HCT116 (cell line): ENCODE data around the gene FHIT.

ENCODE experiments used
- EZH2 ChIP-seq: fragments of 200-600 bp; sonication (generic); IDR thresholded peaks from 2 replicates; pipeline ENCODE4 v1.6.1; 2017; ENCODE audit warnings: antibody characterized with exemption, mixed run types
- EZH2phosphoT487 ChIP-seq: fragments of 200-600 bp; IDR thresholded peaks from 2 replicates; pipeline ENCODE4 v1.6.1; 2018; ENCODE audit warnings: antibody characterized with exemption, borderline replicate concordance
- POLR2AphosphoS5 ChIP-seq: IDR thresholded peaks from 2 replicates; pipeline ENCODE4 v1.6.1; 2011; ENCODE audit warnings: mild to moderate bottlenecking, low read depth, low read length, moderate library complexity
- TCF7L2 ChIP-seq: IDR thresholded peaks from 2 replicates; pipeline ENCODE4 v1.7.0; 2011; ENCODE audit warnings: borderline replicate concordance, inconsistent platforms; ENCODE audit not compliant: insufficient read depth, insufficient read length; ENCODE audit errors: extremely low read depth
- TF ChIP-seq, protein P1 (sequence below), 3 experiments: fragments of 200-600 bp in 1 of 3; sonication (generic) in 1 of 3; IDR thresholded peaks in 2 of 3; conservative IDR thresholded peaks in 1 of 3; 2 replicates each; pipeline ENCODE4 v1.5.1; 2012 to 2017; ENCODE audit warnings: low read depth in 2 of 3, low read length in 2 of 3, antibody characterized with exemption in 1 of 3, borderline replicate concordance in 1 of 3, control low read depth in 1 of 3, mild to moderate bottlenecking in 1 of 3, mixed read lengths in 1 of 3, mixed run types in 1 of 3, moderate library complexity in 1 of 3; ENCODE audit not compliant: insufficient read depth in 1 of 3

DNA sequence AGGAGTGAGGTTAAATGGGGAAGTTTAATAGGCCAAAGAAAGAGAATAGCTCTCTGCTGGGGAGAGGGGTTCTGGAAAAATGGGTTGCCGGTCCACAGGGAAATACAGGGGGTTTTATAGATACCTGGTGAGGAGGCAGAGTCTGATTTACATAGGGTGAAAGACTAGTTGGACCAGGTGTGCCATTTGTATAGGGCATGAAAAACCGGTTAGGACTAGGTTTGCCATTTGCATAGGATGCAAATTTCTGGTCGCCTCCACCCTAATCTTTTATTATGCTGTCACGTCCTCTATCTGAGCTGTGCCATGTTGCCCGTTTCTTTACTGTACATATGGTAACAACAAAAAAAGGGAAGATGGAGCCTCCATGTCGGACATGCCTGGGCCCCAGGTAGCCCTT is 960.1 kb downstream of the FHIT start:
- TF ChIP-seq EZH2phosphoT487 (no peak), POLR2AphosphoS5 (no peak), TCF7L2 (no peak), EZH2 (no peak)
- TF ChIP-seq, protein P1, sequence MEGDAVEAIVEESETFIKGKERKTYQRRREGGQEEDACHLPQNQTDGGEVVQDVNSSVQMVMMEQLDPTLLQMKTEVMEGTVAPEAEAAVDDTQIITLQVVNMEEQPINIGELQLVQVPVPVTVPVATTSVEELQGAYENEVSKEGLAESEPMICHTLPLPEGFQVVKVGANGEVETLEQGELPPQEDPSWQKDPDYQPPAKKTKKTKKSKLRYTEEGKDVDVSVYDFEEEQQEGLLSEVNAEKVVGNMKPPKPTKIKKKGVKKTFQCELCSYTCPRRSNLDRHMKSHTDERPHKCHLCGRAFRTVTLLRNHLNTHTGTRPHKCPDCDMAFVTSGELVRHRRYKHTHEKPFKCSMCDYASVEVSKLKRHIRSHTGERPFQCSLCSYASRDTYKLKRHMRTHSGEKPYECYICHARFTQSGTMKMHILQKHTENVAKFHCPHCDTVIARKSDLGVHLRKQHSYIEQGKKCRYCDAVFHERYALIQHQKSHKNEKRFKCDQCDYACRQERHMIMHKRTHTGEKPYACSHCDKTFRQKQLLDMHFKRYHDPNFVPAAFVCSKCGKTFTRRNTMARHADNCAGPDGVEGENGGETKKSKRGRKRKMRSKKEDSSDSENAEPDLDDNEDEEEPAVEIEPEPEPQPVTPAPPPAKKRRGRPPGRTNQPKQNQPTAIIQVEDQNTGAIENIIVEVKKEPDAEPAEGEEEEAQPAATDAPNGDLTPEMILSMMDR (IDR thresholded peaks at IDR 0.05 in 2 of 3, conservative IDR thresholded peaks at IDR 0.05 in 1 of 3; ENCODE audit: borderline replicate concordance in 1 of 3, insufficient read depth in 1 of 3, low read depth in 2 of 3, low read length in 2 of 3) = no peak
